HG03558 (cell line): ENCODE results near the gene TMEM165.
"Not testable (repeated sequence)": the region's sequence is repeated elsewhere in the genome, so short reads cannot be mapped to it uniquely, and the experiment has no call there.

Source experiments
- ATAC-seq: cut with Tn5 transposase; IDR thresholded peaks from one replicate; pipeline ENCODE4 v1.9.1; 2021; ENCODE audit warnings: moderate number of reproducible peaks; ENCODE audit not compliant: unreplicated experiment; ENCODE audit errors: extremely low read depth

Gene TMEM165, protein sequence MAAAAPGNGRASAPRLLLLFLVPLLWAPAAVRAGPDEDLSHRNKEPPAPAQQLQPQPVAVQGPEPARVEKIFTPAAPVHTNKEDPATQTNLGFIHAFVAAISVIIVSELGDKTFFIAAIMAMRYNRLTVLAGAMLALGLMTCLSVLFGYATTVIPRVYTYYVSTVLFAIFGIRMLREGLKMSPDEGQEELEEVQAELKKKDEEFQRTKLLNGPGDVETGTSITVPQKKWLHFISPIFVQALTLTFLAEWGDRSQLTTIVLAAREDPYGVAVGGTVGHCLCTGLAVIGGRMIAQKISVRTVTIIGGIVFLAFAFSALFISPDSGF

GRCh38 chr4:55395529-55396307, at the start of gene TMEM165:
TSS of gene TMEM165 (plus strand) at chr4:55395957. CDS start at chr4:55396190, 233 bp downstream.
- ATAC-seq: peak; percentile 87

DNA sequence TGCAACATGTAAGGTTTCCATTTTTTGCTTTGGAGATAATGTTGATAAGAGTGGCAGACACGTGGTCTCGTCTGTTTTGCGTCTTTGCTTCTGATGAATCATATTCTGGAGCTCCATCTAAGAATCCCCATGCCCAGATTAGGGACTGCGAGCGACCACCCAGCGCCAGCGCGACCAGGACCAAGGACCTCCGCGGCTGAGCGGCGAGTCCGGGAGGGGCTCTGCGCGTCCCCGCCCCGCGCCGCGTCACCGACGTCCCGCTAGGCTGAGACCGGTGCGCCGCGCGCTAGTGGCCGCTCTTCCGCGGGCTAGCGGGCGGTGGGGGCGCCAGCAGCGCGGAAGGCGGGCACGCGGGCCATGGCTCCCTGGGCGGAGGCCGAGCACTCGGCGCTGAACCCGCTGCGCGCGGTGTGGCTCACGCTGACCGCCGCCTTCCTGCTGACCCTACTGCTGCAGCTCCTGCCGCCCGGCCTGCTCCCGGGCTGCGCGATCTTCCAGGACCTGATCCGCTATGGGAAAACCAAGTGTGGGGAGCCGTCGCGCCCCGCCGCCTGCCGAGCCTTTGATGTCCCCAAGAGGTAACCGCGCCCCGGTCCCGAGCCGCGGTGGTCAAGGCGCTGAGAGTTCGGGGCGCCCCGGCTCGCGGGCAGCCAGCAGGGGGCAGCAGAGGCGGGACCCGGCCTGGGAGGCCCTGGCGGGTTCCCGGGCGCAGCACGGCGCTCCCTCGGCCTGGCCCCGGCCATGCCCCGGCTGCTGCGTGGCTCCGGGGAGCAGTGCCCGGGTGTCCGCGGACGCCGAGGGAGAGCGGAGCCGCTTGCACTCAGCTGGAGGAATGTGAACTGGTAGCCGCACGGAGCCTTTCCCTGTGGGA, 49.5 kb upstream of the TMEM165 start, which contains the start of gene SRD5A3:
Gene SRD5A3, plus strand, starts transcription at position 263 of the 871 bp plus-strand sequence. Its CDS starts 95 bp downstream, at position 358.
- ATAC-seq: peak; percentile 87

DNA sequence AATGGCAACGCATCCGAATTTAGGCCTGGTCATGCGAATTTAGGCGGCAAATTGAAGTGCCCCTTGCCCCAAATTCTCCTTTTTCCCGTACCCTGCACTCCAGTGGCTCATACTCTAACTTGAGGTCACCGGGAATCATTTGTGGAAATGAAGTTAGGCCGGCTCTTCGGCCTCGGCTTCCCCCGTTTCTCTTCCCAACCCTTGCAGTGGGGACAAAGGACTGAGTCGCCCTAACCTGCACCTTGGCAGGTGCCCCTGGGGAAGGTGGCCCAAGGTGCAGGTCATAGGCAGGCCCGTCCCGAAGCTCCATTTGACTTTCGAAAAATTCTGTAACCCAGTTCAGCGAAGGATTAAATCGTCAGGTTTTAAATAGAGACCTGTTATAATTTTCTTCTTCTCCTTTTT, 48.9 kb upstream of the TMEM165 start:
- ATAC-seq: no peak

- ATAC-seq: no peak
These were observed 48.0 kb upstream of the TMEM165 start for GRCh38 chr4:55347610-55348228.

DNA sequence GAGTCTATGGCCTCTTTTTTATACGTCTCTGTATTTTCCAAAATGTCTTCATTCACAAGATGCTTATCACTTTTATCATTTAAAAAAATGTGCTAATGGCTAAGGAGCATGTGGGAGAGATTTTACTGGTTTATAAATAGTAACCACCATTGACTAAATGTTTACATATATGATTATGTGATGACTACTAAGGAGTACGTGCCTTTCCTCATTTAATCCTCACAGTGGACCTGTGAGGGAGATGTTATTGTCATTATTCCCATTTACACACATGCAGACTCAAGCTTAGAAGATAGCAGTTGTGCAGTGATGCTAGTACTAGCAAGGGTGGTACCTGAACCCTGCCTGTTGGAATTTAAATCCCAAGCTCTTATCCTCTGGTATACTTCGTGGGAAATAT, 47.3 kb upstream of the TMEM165 start:
- ATAC-seq: no peak

GRCh38 chr4:55350870-55351269, 44.9 kb upstream of the TMEM165 start:
- ATAC-seq: not testable (repeated sequence)

- ATAC-seq: no peak
These were observed 43.9 kb upstream of the TMEM165 start for GRCh38 chr4:55351824-55352223.

DNA sequence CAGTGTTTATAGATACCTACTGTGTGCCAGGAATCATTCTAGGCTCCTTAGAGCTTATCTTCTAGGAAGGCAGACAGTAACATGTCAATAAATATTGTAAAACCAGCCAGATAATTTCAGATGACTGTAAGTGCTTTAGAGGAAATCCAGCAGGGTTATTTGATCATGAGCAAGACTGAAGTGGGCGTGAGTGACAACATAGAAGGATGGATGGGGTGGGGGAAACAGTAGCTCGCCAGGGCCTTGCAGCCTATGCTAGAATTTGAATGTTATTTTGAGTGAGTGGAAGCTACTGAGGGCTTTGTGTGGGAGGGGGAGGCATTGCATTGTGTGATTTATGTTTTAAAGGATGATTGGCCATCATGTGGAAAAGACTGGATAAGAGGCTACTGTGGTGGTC, 43.0 kb upstream of the TMEM165 start:
- ATAC-seq: no peak

DNA sequence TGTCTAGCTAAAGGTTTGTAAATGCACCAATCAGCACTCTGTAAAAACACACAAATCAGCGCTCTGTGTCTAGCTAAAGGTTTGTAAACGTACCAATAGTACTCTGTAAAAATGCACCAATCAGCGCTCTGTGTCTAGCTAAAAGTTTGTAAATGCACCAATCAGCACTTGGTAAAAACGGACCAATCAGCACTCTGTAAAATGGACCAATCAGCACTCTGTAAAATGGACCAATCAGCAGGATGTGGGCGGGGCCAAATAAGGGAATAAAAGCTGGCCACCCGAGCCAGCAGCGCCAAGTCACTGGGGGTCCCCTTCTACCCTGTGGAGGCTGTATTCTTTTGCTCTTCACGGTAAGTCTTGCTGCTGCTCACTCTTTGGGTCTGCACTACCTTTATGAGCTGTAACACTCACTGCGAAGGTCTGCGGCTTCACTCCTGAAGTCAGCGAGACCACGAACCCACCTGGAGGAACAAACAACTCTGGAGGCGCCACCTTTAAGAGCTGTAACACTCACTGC, 42.5 kb upstream of the TMEM165 start:
- not testable (repeated sequence) for ATAC-seq

GRCh38 chr4:55354648-55355047, 41.1 kb upstream of the TMEM165 start:
- ATAC-seq: no peak

- ATAC-seq: no peak
These were observed 40.2 kb upstream of the TMEM165 start for GRCh38 chr4:55355555-55355954.

- no peak for ATAC-seq
These were observed 38.7 kb upstream of the TMEM165 start for GRCh38 chr4:55356991-55357461.

DNA sequence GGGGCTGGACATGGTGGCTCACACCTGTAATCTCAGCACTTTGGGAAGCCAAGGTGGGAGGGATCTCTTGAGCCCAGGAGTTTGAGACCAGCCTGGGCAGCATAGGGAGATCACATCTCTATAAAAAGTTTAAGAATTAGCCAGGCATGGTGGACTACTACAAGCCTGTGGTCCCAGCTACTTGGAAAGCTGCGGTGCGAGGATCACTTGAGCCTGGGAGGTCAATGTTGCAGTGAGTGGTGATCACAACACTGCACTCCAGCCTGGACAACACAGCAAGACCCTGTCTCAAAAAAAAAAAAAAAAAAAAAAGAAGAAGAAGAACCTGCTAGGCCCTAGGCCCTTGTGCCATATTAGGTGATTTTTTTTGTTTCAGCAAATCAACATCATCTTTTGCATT, 37.5 kb upstream of the TMEM165 start:
- no peak for ATAC-seq

DNA sequence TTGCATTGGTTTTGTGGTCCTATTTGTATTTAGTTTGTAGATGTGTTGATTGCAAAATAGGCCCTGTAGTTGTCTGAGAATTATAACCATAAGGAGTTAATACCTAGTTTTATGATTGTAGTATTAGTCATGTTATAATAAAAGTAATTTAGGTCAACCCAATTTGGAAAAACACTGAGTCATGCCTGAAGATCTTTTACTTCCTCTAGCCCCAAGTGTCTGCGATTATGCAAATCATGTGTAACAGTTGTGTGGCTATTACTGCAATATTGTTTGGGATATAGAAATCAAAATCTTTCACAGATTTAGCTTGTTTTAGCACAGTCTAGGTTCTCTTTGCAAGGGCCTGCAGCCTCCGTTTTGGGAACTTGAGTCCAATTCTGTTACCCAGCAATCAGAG, 37.1 kb upstream of the TMEM165 start:
- ATAC-seq: peak; percentile 61

DNA sequence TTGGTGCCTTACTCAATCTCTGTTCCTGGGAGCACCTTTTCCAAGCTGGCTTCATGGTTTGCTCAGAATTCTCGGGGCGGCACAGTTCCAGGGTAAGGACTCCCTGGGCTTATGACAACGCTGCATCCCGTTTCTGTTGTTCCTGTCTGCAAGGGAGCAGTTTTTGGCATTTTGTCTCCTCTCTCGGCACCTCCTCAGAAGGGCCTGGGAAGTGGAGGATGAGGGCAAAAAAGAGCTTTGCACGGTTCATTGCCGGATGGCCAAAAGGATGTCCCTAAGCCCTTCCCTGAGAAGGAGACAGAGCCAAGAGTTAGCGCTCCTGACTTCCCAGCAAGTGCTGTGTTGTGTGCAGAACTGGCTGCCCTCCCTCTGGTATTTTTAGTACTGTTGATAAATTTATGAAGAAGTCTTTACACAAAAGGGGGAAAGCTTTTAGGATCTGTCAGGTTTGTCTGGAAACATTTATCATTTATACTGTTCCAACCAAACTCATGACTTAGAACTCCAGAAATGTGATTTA, 36.3 kb upstream of the TMEM165 start:
- no peak for ATAC-seq

- ATAC-seq: not testable (repeated sequence)
These were observed 32.8 kb upstream of the TMEM165 start for GRCh38 chr4:55362938-55363337.

GRCh38 chr4:55363691-55364351, 31.9 kb upstream of the TMEM165 start:
- no peak for ATAC-seq

DNA sequence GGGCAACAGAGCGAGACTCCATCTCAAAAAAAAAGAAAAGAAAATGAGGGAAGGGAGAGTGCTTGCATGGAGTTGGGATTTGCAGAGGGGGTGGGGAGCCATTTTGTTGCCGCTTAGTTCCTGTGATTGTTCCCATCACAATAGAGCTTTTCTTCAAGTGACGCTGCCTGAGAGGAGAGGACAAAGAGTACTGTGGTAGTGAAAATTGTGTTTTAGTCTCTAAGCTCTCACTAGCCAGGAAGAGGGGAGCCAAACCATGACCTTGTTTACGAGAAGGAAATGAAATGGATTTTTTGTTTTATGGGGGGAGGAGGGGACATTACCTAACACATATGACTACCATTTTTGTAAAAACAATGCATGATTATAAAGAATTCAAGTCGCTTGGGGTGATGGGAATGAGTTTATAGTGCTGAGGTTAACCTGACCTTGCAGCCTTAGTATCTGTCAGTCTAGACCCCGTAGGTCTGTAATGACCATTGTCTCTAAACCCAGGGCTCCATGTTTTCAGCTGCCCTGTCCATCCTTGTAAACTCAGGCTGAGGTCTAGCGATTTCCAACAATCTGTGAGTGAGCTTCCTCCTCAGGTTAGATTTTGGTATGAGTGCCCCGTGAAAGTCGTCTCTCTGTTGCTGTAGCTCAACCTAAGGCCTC, 30.9 kb upstream of the TMEM165 start:
- ATAC-seq: no peak
